Upper lobe of right lung (tissue), 1 donor: Measurements from ENCODE around the gene DPH2. TPM values are rescaled to one million over a fixed set of nuclear protein-coding genes. Genes with fewer than 3 reads are reported as not detected.

Source experiments
- ATAC-seq: fragments of 200-7000 bp; cut with Tn5 transposase; one replicate; pipeline ENCODE4 v1.9.1; 2020; ENCODE audit warnings: mild to moderate bottlenecking, moderate library complexity
- DNase-seq: peaks from one replicate; pipeline ENCODE4 v3.0.0-alpha.2; 2020
- H3K27ac ChIP-seq: fragments of 200-600 bp; one replicate; pipeline ENCODE4 v1.8.0; 2022
- H3K27me3 ChIP-seq: fragments of 200-600 bp; one replicate; pipeline ENCODE4 v1.8.0; 2022; ENCODE audit warnings: mild to moderate bottlenecking
- H3K36me3 ChIP-seq: fragments of 200-600 bp; one replicate; pipeline ENCODE4 v1.8.0; 2022
- H3K4me1 ChIP-seq: fragments of 200-600 bp; one replicate; pipeline ENCODE4 v1.8.0; 2022
- H3K4me3 ChIP-seq: fragments of 200-600 bp; one replicate; pipeline ENCODE4 v1.8.0; 2022; ENCODE audit warnings: mild to moderate bottlenecking
- H3K9me3 ChIP-seq: fragments of 200-600 bp; one replicate; pipeline ENCODE4 v1.8.0; 2022
- intact Hi-C: fragments of 100-400 bp; cut with DNase I; formaldehyde crosslinking; loops from one replicate; pipeline ENCODE4 v1.11.0; 2022
- total RNA-seq: library from RNA; stranded (reverse); fragmentation: NEBNext Ultra II Directional; extraction: Animal tissue kit (Norgen Biotek cat#: 25700); gene quantifications from one replicate; pipeline ENCODE4 v1.2.1, GENCODE V29; 2021
- TF ChIP-seq, protein P1 (sequence below): fragments of 200-600 bp; IDR thresholded peaks from one replicate; pipeline ENCODE4 v1.8.0; 2022; ENCODE audit warnings: antibody characterized with exemption
- donor health status: DM: no; HTN: yes; CAD: no; lungs with severe emphysema.

Gene DPH2
- total RNA-seq, 1 donor from 2014 or later, result 18.8 TPM

GRCh38 chr1:43968348-43968948, 1.4 kb upstream of the DPH2 start:
- ATAC-seq, result no peak

GRCh38 chr1:43969416-43969745, 429 bp upstream of the DPH2 start:
- Histone ChIP-seq H3K36me3 (peaks cover 13% of the 10 kb centered on the region), H3K9me3 (no peaks in the 10 kb centered on the region), H3K27ac (no peak overlapping the region), H3K4me1 (peaks cover 12% of the 10 kb centered on the region), H3K4me3 (peak overlapping the region; percentile 93), H3K27me3 (no peaks in the 10 kb centered on the region)
- intact Hi-C loops, result no loop called here
- no peak for DNase-seq
- ATAC-seq, result no peak
- TF ChIP-seq, protein P1, sequence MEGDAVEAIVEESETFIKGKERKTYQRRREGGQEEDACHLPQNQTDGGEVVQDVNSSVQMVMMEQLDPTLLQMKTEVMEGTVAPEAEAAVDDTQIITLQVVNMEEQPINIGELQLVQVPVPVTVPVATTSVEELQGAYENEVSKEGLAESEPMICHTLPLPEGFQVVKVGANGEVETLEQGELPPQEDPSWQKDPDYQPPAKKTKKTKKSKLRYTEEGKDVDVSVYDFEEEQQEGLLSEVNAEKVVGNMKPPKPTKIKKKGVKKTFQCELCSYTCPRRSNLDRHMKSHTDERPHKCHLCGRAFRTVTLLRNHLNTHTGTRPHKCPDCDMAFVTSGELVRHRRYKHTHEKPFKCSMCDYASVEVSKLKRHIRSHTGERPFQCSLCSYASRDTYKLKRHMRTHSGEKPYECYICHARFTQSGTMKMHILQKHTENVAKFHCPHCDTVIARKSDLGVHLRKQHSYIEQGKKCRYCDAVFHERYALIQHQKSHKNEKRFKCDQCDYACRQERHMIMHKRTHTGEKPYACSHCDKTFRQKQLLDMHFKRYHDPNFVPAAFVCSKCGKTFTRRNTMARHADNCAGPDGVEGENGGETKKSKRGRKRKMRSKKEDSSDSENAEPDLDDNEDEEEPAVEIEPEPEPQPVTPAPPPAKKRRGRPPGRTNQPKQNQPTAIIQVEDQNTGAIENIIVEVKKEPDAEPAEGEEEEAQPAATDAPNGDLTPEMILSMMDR, result no peak

More at GRCh38 chr1:43968348-43968948, 1.4 kb upstream of the DPH2 start:
- Histone ChIP-seq H3K9me3 (no peaks in the 10 kb centered on the region), H3K4me1 (peaks cover 12% of the 10 kb centered on the region), H3K27ac (no peak overlapping the region), H3K27me3 (no peaks in the 10 kb centered on the region), H3K36me3 (peaks cover 13% of the 10 kb centered on the region), H3K4me3 (no peak overlapping the region)
- intact Hi-C loops, result no loop called here
- no peak for DNase-seq
- TF ChIP-seq, protein P1, result no peak

DNA sequence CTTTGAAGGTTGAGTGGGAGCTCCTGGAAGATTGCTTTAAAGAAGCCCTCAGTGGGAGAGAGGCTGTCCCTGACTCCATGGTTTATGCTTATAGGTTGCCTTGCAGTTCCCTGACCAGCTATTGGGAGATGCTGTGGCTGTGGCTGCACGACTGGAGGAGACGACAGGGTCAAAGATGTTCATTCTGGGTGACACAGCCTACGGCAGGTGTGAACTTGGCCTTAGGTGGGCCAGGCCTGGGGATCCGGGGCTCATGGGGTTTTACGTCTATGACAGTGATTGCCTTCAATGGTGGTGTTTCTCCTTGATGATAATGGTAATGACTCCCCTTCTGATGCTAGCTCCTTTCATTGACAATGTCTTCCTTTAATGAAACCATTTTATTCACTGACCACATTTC, 692 bp downstream of the DPH2 start:
- Histone ChIP-seq H3K9me3 (no peaks in the 10 kb centered on the region), H3K27me3 (no peaks in the 10 kb centered on the region), H3K4me3 (peak overlapping the region; percentile 93), H3K27ac (peak overlapping the region; percentile 17), H3K36me3 (peaks cover 13% of the 10 kb centered on the region), H3K4me1 (peaks cover 13% of the 10 kb centered on the region)
- ATAC-seq (no peak), DNase-seq (no peak)
- TF ChIP-seq, protein P1, result no peak
- intact Hi-C loops, result no loop called here

DNA sequence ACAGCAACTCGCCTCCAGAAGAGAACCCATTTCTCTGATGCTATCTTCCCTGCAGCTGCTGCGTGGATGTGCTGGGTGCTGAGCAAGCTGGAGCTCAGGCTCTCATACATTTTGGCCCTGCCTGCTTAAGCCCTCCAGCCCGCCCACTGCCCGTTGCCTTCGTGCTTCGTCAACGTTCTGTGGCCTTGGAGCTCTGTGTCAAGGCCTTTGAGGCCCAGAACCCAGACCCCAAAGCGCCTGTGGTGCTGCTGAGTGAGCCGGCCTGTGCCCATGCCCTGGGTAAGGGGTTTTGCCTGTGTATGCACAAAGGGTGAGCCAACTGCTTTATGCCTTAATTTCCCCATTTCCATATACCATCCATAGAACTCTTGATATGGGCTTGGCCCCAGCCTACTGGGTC, 1.1 kb downstream of the DPH2 start:
- intact Hi-C loops, result no loop called here
- no peak for ATAC-seq
- peaks cover 17% of the 10 kb centered on the region for H3K4me1 ChIP-seq
- H3K36me3 ChIP-seq, result peaks cover 13% of the 10 kb centered on the region
- H3K4me3 ChIP-seq, result no peak overlapping the region
- H3K9me3 ChIP-seq, result no peaks in the 10 kb centered on the region
- TF ChIP-seq, protein P1, result no peak
- H3K27ac ChIP-seq, result no peak overlapping the region
- no peaks in the 10 kb centered on the region for H3K27me3 ChIP-seq
- no peak for DNase-seq

- no peak for ATAC-seq
- peaks cover 17% of the 10 kb centered on the region for H3K36me3 ChIP-seq
- H3K27ac ChIP-seq, result no peak overlapping the region
- no peak for DNase-seq
- H3K4me1 ChIP-seq, result peaks cover 22% of the 10 kb centered on the region
- intact Hi-C loops, result no loop called here
- TF ChIP-seq, protein P1, result no peak
- no peak overlapping the region for H3K4me3 ChIP-seq
- H3K9me3 ChIP-seq, result no peaks in the 10 kb centered on the region
- H3K27me3 ChIP-seq, result no peaks in the 10 kb centered on the region
Measured at GRCh38 chr1:43971336-43971980, 1.6 kb downstream of the DPH2 start.
